ENCODE measurements around the gene LRRC3C. TPM values are rescaled to one million over a fixed set of nuclear protein-coding genes. Genes with fewer than 3 reads are reported as not detected.

LRRC3C gene
- total and polyA plus RNA-seq, 8 donors: not detected

GRCh38 chr17:39908789-39909352, 18.7 kb upstream of the LRRC3C start:
- 90 to 93% methylated on average over 6 of the region's 6 CpGs for WGBS, 2 donors
- DNase-seq: no peak
- no peak for ATAC-seq
- no peak overlapping the region for H3K27ac ChIP-seq
- H3K9me3 ChIP-seq: no peaks in the 10 kb centered on the region
- no peaks in the 10 kb centered on the region for H3K36me3 ChIP-seq
- intact Hi-C loops (cut with DNase I): no loop called here
- no peak for FAIRE-seq
- TF ChIP-seq, protein P1, sequence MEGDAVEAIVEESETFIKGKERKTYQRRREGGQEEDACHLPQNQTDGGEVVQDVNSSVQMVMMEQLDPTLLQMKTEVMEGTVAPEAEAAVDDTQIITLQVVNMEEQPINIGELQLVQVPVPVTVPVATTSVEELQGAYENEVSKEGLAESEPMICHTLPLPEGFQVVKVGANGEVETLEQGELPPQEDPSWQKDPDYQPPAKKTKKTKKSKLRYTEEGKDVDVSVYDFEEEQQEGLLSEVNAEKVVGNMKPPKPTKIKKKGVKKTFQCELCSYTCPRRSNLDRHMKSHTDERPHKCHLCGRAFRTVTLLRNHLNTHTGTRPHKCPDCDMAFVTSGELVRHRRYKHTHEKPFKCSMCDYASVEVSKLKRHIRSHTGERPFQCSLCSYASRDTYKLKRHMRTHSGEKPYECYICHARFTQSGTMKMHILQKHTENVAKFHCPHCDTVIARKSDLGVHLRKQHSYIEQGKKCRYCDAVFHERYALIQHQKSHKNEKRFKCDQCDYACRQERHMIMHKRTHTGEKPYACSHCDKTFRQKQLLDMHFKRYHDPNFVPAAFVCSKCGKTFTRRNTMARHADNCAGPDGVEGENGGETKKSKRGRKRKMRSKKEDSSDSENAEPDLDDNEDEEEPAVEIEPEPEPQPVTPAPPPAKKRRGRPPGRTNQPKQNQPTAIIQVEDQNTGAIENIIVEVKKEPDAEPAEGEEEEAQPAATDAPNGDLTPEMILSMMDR (IDR thresholded peaks at IDR 0.05): no peak
- no peaks in the 10 kb centered on the region for H3K27me3 ChIP-seq
- no peak overlapping the region for H3K4me3 ChIP-seq
- no peaks in the 10 kb centered on the region for H3K4me1 ChIP-seq

DNA sequence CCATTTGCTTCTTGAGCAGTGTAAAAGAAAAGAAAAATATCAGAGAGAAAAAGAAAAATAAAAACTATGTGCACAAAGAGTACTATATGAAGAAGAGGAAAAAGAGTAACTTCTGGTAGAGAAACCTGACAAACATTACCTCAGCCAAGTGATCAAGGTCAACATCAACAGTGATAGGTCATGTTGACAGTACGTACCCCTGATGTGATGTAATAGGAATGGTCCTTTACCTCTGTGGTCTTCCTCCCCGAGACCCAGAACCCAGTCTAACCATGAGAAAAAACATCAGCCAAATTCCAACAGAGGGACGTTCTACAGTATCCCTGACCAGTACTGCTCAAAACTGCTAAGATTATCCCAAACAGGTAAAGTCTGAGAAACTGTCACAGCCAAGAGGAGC, 13.5 kb upstream of the LRRC3C start:
- 71 to 79% methylated on average over 3 of the region's 3 CpGs for WGBS, 2 donors
- H3K27ac ChIP-seq: no peak overlapping the region
- ATAC-seq (no peak), DNase-seq (no peak), FAIRE-seq (no peak)
- no peaks in the 10 kb centered on the region for H3K27me3 ChIP-seq
- H3K36me3 ChIP-seq: no peaks in the 10 kb centered on the region
- no peaks in the 10 kb centered on the region for H3K9me3 ChIP-seq
- no peaks in the 10 kb centered on the region for H3K4me1 ChIP-seq
- intact Hi-C loops (cut with DNase I): no loop called here
- TF ChIP-seq, protein P1 (IDR thresholded peaks at IDR 0.05): no peak
- no peak overlapping the region for H3K4me3 ChIP-seq

- TF ChIP-seq, protein P1 (IDR thresholded peaks at IDR 0.05): no peak
- H3K27me3 ChIP-seq: no peaks in the 10 kb centered on the region
- no peak for DNase-seq
- no peak overlapping the region for H3K27ac ChIP-seq
- no peaks in the 10 kb centered on the region for H3K36me3 ChIP-seq
- 93% methylated on average over 4 of the region's 4 CpGs for WGBS, 2 donors
- H3K9me3 ChIP-seq: no peaks in the 10 kb centered on the region
- no peak for FAIRE-seq
- no peaks in the 10 kb centered on the region for H3K4me1 ChIP-seq
- intact Hi-C loops (cut with DNase I): no loop called here
- no peak for ATAC-seq
- no peak overlapping the region for H3K4me3 ChIP-seq
These were observed 12.0 kb upstream of the LRRC3C start for GRCh38 chr17:39915559-39915958.

DNA sequence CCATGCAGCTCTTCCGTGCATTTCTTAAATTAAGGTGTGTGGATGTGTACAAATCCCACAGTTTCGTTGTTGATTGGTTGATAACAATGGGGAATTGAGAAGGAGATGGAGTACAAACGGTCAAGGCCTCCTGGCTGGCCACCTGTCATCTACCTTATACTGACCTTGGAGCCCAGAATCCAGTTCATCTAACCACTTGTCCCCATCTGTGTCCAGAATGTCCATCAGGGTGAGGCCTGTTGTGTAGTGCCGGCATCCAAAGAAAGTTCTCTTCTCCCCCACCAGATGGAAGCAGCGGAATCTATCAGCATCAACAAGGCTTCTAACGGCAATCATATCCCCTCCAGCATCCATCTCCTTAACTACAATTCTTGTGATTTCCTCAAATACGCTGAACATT, 10.6 kb upstream of the LRRC3C start:
- FAIRE-seq: no peak
- peaks cover 0 to 5% (median 2%) of the 10 kb centered on the region in 3 donors for H3K36me3 ChIP-seq

GRCh38 chr17:39919087-39919683, 8.3 kb upstream of the LRRC3C start:
- FAIRE-seq (no peak), DNase-seq (no peak), ATAC-seq (no peak)
- no peaks in the 10 kb centered on the region for H3K9me3 ChIP-seq
- intact Hi-C loops (cut with DNase I): no loop called here
- no peaks in the 10 kb centered on the region for H3K27me3 ChIP-seq
- H3K27ac ChIP-seq: no peak overlapping the region
- H3K4me3 ChIP-seq: no peak overlapping the region
- H3K4me1 ChIP-seq: no peaks in the 10 kb centered on the region
- TF ChIP-seq, protein P1 (IDR thresholded peaks at IDR 0.05): no peak
- 97 to 98% methylated on average over 9 of the region's 9 CpGs for WGBS, 2 donors
- peaks cover 0 to 24% (median 21%) of the 10 kb centered on the region in 3 donors for H3K36me3 ChIP-seq

More for the DNA sequence above, 10.6 kb upstream of the LRRC3C start:
- TF ChIP-seq, protein P1 (IDR thresholded peaks at IDR 0.05): no peak
- no peak for DNase-seq
- H3K27me3 ChIP-seq: no peaks in the 10 kb centered on the region
- WGBS, 2 donors: 77 to 79% methylated on average over 7 of the region's 7 CpGs
- no peaks in the 10 kb centered on the region for H3K4me1 ChIP-seq
- ATAC-seq: no peak
- no peak overlapping the region for H3K4me3 ChIP-seq
- H3K27ac ChIP-seq: no peak overlapping the region
- intact Hi-C loops (cut with DNase I): no loop called here
- H3K9me3 ChIP-seq: no peaks in the 10 kb centered on the region
